ENCODE data around the gene GPBAR1. TPM values are rescaled to one million over a fixed set of nuclear protein-coding genes. Genes with fewer than 3 reads are reported as not detected.

Gene GPBAR1
- total and polyA plus RNA-seq, 4 donors = 0.42 to 2.7 (median 1.8) TPM

DNA sequence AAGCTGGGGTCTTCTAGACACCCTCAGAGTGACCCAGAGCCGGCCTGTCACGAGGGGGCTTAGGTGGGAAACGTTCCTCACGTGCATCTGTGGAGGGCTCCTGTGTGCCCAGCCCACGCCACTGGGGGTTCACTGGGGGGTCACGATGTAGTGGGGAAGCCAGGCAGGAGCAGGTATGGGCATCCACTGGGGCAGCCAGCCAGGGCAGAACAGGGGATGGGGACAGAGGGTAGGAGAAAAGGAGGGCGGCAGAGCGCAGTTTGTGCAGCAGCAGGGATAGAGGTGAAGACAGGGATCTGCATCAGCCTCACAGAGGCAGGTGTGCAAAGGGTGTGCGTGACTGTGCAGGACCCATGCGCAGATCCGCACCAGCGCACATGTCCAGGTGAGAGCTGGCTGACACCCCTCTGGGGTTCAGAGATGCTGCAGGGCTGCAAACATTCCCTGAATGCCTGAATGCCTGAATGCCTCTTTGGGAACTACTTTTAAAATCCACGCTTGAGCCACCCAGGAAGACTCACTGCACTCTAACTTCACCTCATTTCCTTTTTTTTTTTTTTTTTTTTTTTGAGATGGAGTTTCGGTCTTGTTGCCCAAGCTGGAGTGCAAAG, 19.6 kb downstream of the GPBAR1 start:
- H3K9ac ChIP-seq (ENCODE audit: low read depth in 1 of 2, low read length in 2 of 2) = no peak overlapping the region
- DNase-seq (ENCODE audit: low spot score) = no peak
- no peaks in the 10 kb centered on the region for H3K27me3 ChIP-seq (ENCODE audit: control insufficient read depth in 4 of 4, insufficient read depth in 4 of 4, low read length in 3 of 4)
- peaks cover 14 to 41% (median 34%) of the 10 kb centered on the region in 4 donors for H3K4me1 ChIP-seq (ENCODE audit: control insufficient read depth in 4 of 4, insufficient read depth in 4 of 4, low read length in 3 of 4)
- 95% methylated on average over 14 of the region's 14 CpGs for WGBS
- no peaks in the 10 kb centered on the region for H3K9me3 ChIP-seq (ENCODE audit: control insufficient read depth in 4 of 4, low read length in 3 of 4)
- no peak overlapping the region for H3K4me3 ChIP-seq (ENCODE audit: low read depth in 1 of 3, low read length in 3 of 3)
- peaks cover 22 to 49% (median 44%) of the 10 kb centered on the region in 4 donors for H3K36me3 ChIP-seq (ENCODE audit: control insufficient read depth in 4 of 4, insufficient read depth in 3 of 4, low read depth in 1 of 4, low read length in 3 of 4)
- H3K27ac ChIP-seq (ENCODE audit: low read depth in 1 of 2, low read length in 2 of 2) = no peak overlapping the region
- TF ChIP-seq HNF4G (IDR thresholded peaks at IDR 0.05) (no peak), HNF4A (conservative IDR thresholded peaks at IDR 0.05) (no peak), EGR1 (IDR thresholded peaks at IDR 0.05; ENCODE audit: low read depth in 2 of 2) (no peak), YY1 (IDR thresholded peaks at IDR 0.05) (no peak)
- TF ChIP-seq, protein P1, sequence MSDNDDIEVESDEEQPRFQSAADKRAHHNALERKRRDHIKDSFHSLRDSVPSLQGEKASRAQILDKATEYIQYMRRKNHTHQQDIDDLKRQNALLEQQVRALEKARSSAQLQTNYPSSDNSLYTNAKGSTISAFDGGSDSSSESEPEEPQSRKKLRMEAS (IDR thresholded peaks at IDR 0.05) = no peak

DNA sequence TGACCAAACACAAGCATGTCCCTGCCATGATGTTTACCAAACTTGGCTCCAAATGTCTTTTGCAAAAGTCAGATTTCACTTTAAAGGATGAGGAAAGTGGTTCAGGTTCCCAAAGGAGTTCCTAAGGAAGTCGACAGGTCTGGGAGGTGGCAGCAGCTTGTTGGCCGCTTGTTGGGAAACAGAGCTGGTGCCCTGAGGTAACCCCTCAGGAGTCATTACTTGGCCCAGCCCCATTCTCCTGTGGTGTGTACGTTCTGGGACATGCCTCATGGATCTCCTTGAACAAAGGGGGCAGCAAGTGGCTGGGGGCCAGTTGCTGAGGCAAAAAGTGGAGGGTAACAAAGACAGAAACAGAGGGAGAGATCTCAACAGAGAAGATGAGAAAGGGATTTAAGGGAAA, 20.6 kb downstream of the GPBAR1 start:
- Histone ChIP-seq H3K4me3 (ENCODE audit: low read depth in 1 of 3, low read length in 3 of 3) (no peak overlapping the region), H3K27ac (ENCODE audit: low read depth in 1 of 2, low read length in 2 of 2) (peak overlapping the region in 1 of 2 donors; percentile 12), H3K4me1 (ENCODE audit: control insufficient read depth in 4 of 4, insufficient read depth in 4 of 4, low read length in 3 of 4) (peaks cover 16 to 52% (median 45%) of the 10 kb centered on the region in 4 donors), H3K36me3 (ENCODE audit: control insufficient read depth in 4 of 4, insufficient read depth in 3 of 4, low read depth in 1 of 4, low read length in 3 of 4) (peaks cover 22 to 39% (median 34%) of the 10 kb centered on the region in 4 donors), H3K9me3 (ENCODE audit: control insufficient read depth in 4 of 4, low read length in 3 of 4) (no peaks in the 10 kb centered on the region), H3K27me3 (ENCODE audit: control insufficient read depth in 4 of 4, insufficient read depth in 4 of 4, low read length in 3 of 4) (no peaks in the 10 kb centered on the region), H3K9ac (ENCODE audit: low read depth in 1 of 2, low read length in 2 of 2) (no peak overlapping the region)
- TF ChIP-seq SP1 (IDR thresholded peaks at IDR 0.05) (no peak), RAD21 (IDR thresholded peaks at IDR 0.05) (no peak), RXRA (IDR thresholded peaks at IDR 0.05) (peak; percentile 32 to 63), FOXA2 (IDR thresholded peaks at IDR 0.05) (no peak)
- 37% methylated on average over 3 of the region's 3 CpGs for WGBS
- DNase-seq (ENCODE audit: low spot score) = no peak

DNA sequence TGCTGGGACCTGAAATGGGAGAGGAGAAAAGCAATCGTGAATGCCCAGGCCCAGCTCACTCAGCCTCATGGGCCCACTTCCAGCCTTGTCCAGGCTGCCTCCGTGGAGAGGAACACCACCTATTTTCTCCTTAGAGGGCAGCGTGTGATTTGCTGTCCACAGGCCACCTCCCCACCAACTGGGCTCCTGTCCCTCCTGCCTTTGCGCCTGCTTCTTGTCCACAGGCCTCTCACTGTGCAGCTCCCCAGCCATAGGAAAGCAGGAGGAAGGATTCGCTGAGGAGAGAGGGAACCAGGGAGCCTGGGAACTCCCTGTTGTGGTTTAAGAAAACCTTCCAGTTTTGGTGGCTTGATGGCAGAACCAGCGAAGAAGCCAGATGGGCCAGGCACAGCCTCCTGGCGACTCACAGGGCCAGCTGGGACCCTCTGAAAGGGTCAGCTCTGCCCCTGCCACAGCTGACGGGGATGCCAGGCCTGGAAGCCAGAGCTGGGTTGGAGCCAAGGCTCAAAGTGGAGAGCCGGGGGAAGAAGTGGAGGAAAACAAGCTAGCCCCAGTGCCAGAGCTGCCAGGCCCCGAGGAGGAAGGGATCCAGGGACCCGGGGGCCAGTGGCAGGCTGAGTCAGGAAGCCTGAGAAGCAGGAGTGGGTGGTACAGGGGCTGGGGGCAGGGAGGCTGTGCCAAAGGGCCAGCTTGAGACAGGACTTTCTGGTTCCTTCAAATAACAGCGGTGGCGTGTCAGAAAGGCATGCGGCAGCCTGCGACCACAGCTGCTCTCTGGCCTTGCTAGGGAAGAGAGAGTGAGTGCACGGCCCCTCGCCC, 21.6 kb downstream of the GPBAR1 start:
- TF ChIP-seq GABPA (IDR thresholded peaks at IDR 0.05 in 1 of 2, conservative IDR thresholded peaks at IDR 0.05 in 1 of 2) (no peak), EGR1 (IDR thresholded peaks at IDR 0.05; ENCODE audit: low read depth in 2 of 2) (no peak), RXRA (IDR thresholded peaks at IDR 0.05) (no peak), SP1 (IDR thresholded peaks at IDR 0.05) (no peak), NR2F2 (IDR thresholded peaks at IDR 0.05) (no peak), JUND (IDR thresholded peaks at IDR 0.05) (no peak), RAD21 (IDR thresholded peaks at IDR 0.05) (no peak), FOXA1 (IDR thresholded peaks at IDR 0.05) (no peak), HNF4A (conservative IDR thresholded peaks at IDR 0.05) (no peak), TAF1 (conservative IDR thresholded peaks at IDR 0.05) (no peak), YY1 (IDR thresholded peaks at IDR 0.05) (no peak), FOXA2 (IDR thresholded peaks at IDR 0.05) (no peak)
- TF ChIP-seq, protein P2, sequence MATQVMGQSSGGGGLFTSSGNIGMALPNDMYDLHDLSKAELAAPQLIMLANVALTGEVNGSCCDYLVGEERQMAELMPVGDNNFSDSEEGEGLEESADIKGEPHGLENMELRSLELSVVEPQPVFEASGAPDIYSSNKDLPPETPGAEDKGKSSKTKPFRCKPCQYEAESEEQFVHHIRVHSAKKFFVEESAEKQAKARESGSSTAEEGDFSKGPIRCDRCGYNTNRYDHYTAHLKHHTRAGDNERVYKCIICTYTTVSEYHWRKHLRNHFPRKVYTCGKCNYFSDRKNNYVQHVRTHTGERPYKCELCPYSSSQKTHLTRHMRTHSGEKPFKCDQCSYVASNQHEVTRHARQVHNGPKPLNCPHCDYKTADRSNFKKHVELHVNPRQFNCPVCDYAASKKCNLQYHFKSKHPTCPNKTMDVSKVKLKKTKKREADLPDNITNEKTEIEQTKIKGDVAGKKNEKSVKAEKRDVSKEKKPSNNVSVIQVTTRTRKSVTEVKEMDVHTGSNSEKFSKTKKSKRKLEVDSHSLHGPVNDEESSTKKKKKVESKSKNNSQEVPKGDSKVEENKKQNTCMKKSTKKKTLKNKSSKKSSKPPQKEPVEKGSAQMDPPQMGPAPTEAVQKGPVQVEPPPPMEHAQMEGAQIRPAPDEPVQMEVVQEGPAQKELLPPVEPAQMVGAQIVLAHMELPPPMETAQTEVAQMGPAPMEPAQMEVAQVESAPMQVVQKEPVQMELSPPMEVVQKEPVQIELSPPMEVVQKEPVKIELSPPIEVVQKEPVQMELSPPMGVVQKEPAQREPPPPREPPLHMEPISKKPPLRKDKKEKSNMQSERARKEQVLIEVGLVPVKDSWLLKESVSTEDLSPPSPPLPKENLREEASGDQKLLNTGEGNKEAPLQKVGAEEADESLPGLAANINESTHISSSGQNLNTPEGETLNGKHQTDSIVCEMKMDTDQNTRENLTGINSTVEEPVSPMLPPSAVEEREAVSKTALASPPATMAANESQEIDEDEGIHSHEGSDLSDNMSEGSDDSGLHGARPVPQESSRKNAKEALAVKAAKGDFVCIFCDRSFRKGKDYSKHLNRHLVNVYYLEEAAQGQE (IDR thresholded peaks at IDR 0.05) = no peak
- TF ChIP-seq, protein P1 (IDR thresholded peaks at IDR 0.05) = no peak
- TF ChIP-seq, protein P3, sequence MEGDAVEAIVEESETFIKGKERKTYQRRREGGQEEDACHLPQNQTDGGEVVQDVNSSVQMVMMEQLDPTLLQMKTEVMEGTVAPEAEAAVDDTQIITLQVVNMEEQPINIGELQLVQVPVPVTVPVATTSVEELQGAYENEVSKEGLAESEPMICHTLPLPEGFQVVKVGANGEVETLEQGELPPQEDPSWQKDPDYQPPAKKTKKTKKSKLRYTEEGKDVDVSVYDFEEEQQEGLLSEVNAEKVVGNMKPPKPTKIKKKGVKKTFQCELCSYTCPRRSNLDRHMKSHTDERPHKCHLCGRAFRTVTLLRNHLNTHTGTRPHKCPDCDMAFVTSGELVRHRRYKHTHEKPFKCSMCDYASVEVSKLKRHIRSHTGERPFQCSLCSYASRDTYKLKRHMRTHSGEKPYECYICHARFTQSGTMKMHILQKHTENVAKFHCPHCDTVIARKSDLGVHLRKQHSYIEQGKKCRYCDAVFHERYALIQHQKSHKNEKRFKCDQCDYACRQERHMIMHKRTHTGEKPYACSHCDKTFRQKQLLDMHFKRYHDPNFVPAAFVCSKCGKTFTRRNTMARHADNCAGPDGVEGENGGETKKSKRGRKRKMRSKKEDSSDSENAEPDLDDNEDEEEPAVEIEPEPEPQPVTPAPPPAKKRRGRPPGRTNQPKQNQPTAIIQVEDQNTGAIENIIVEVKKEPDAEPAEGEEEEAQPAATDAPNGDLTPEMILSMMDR (IDR thresholded peaks at IDR 0.05; ENCODE audit: low read depth, low read length, missing input control) = no peak
- TF ChIP-seq, protein P4, sequence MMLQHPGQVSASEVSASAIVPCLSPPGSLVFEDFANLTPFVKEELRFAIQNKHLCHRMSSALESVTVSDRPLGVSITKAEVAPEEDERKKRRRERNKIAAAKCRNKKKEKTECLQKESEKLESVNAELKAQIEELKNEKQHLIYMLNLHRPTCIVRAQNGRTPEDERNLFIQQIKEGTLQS (IDR thresholded peaks at IDR 0.05) = no peak
- H3K36me3 ChIP-seq (ENCODE audit: control insufficient read depth in 4 of 4, insufficient read depth in 3 of 4, low read depth in 1 of 4, low read length in 3 of 4) = peaks cover 20 to 29% (median 26%) of the 10 kb centered on the region in 4 donors
- H3K9me3 ChIP-seq (ENCODE audit: control insufficient read depth in 4 of 4, low read length in 3 of 4) = no peaks in the 10 kb centered on the region
- H3K4me3 ChIP-seq (ENCODE audit: low read depth in 1 of 3, low read length in 3 of 3) = no peak overlapping the region
- 60% methylated on average over 17 of the region's 17 CpGs for WGBS
- no peak overlapping the region for H3K9ac ChIP-seq (ENCODE audit: low read depth in 1 of 2, low read length in 2 of 2)
- peaks cover 22 to 62% (median 53%) of the 10 kb centered on the region in 4 donors for H3K4me1 ChIP-seq (ENCODE audit: control insufficient read depth in 4 of 4, insufficient read depth in 4 of 4, low read length in 3 of 4)
- no peak for DNase-seq (ENCODE audit: low spot score)
- peak overlapping the region; percentile 39 to 41 for H3K27ac ChIP-seq (ENCODE audit: low read depth in 1 of 2, low read length in 2 of 2)
- no peaks in the 10 kb centered on the region for H3K27me3 ChIP-seq (ENCODE audit: control insufficient read depth in 4 of 4, insufficient read depth in 4 of 4, low read length in 3 of 4)

Measured in liver (tissue), 9 donors.